ENCODE data around the gene GLT6D1. TPM values are rescaled to one million over a fixed set of nuclear protein-coding genes. Genes with fewer than 3 reads are reported as not detected.

Gene GLT6D1
- polyA plus RNA-seq, 4 donors = not detected

Other genes starting within 250 kb of the GLT6D1 start
- gene PPP1R26, start 159.8 kb downstream of the GLT6D1 start, polyA plus RNA-seq (ENCODE audit: insufficient read length in 4 of 4) = 10 to 100 TPM; 12.5 to 38.5 (median 29.9) TPM
- gene MRPS2, start 138.9 kb downstream of the GLT6D1 start, polyA plus RNA-seq (ENCODE audit: insufficient read length in 4 of 4) = 10 to 100 TPM; 34.8 to 56.7 (median 42.5) TPM
- gene LCN1, start 118.1 kb downstream of the GLT6D1 start, polyA plus RNA-seq (ENCODE audit: insufficient read length in 4 of 4) = not detected
- under 1 TPM in 2 of 4 donors, not detected in 2; 0.29 to 0.33 TPM for gene OBP2A, start 93.4 kb downstream of the GLT6D1 start, polyA plus RNA-seq (ENCODE audit: insufficient read length in 4 of 4)
- gene PAEP, start 77.8 kb downstream of the GLT6D1 start, polyA plus RNA-seq (ENCODE audit: insufficient read length in 4 of 4) = 1 to 10 TPM in 1 of 4 donors, not detected in 3; 2.6 TPM
- not detected for gene LCN9, start 23.8 kb upstream of the GLT6D1 start, polyA plus RNA-seq (ENCODE audit: insufficient read length in 4 of 4)
- gene SOHLH1, start 59.9 kb upstream of the GLT6D1 start, polyA plus RNA-seq (ENCODE audit: insufficient read length in 4 of 4) = not detected
- under 1 TPM; 0.07 to 0.22 (median 0.14) TPM for gene KCNT1, start 62.6 kb upstream of the GLT6D1 start, polyA plus RNA-seq (ENCODE audit: insufficient read length in 4 of 4)